Pancreas (tissue), 10 donors: ENCODE measurements around the gene GTF2I. TPM values are rescaled to one million over a fixed set of nuclear protein-coding genes. Genes with fewer than 3 reads are reported as not detected.
"Not testable (repeated sequence)": the region's sequence is repeated elsewhere in the genome, so short reads cannot be mapped to it uniquely, and the experiment has no call there.

Source experiments
- ATAC-seq, 4 donors: fragments of 200-7000 bp; cut with Tn5 transposase; one replicate each; pipeline versions ENCODE4 v1.8.0 to v1.9.1; 2020; ENCODE audit warnings: mild to moderate bottlenecking in 4 of 4, moderate library complexity in 4 of 4
- DNase-seq, 6 donors: peaks; one replicate each; pipeline ENCODE4 v3.0.0-alpha.2; 2020
- FAIRE-seq: peaks from 2 replicates; lab custom pipeline; 2012; peaks lifted over from hg19 to GRCh38; lab: Jason Lieb, UNC
- H3K27ac ChIP-seq, 4 donors: fragments of 200-600 bp; sonication (generic); 1 replicate in 3 of 4; 2 replicates in 1 of 4; pipeline versions ENCODE4 v1.5.0 to v1.8.0; 2020
- H3K27me3 ChIP-seq, 4 donors: fragments of 200-600 bp; one replicate each; pipeline ENCODE4 v1.8.0; 2021
- H3K36me3 ChIP-seq, 3 donors: fragments of 200-600 bp; sonication (generic) in 1 of 3; one replicate each; pipeline versions ENCODE4 v1.5.0 to v1.8.0; 2020 to 2021
- H3K4me1 ChIP-seq, 3 donors: fragments of 200-600 bp; one replicate each; pipeline ENCODE4 v1.8.0; 2021
- H3K4me3 ChIP-seq, 4 donors: fragments of 200-600 bp; sonication (generic) in 2 of 4; one replicate each; pipeline versions ENCODE4 v1.5.0 to v1.8.0; 2020 to 2021
- H3K9me3 ChIP-seq, 4 donors: fragments of 200-600 bp; one replicate each; pipeline ENCODE4 v1.8.0; 2021
- WGBS, 2 donors: extraction: QIAGEN DNeasy Blood & Tissue Kit; methylation state at CpG; one replicate each; pipeline ENCODE4 v1.1.7; 2013; 5-methylcytosine and 5-hydroxymethylcytosine counted together
- intact Hi-C, 3 donors: fragments of 100-400 bp; cut with DNase I; formaldehyde crosslinking; loops; one replicate each; pipeline versions ENCODE4 v1.11.1 to v1.14.2; 2022
- polyA plus RNA-seq, 2 donors: library from polyadenylated mRNA; stranded (reverse); fragments of 200-250 nt; gene quantifications; one replicate each; pipeline ENCODE4 v1.2.3, GENCODE V29; 2013
- total RNA-seq, 6 donors: library from RNA; stranded (reverse); fragmentation: NEBNext Ultra II Directional in 4 of 6; extraction: Animal tissue kit (Norgen Biotek cat#: 25700) in 4 of 6; gene quantifications; one replicate each; pipeline versions ENCODE4 v1.2.1 to v1.2.4, GENCODE V29; 2021 to 2023
- donor health status: healthy with polysubstance abuse.
- donor health status: DM: no; HTN: no; CAD: no; lungs with moderate emphysema.
- donor health status: DM: no; HTN: no; CAD: no.
- donor health status: control.
- donor health status: control.
- donor health status: Bipolar disorder and iron deficiency.
- donor health status: DM: yes; HTN: yes; CAD: no.
- donor health status: DM: no; HTN: no; CAD: no.
- donor health status: DM: no; HTN: no; CAD: no.
- donor health status: DM: yes; HTN: yes; CAD: no.

The GTF2I gene
- total and polyA plus RNA-seq, 8 donors: 40.5 to 159 (median 80.8) TPM

- 72 to 83% methylated on average over 9 to 12 of the region's 17 CpGs for WGBS, 2 donors
- H3K9me3 ChIP-seq, H3K36me3 ChIP-seq, H3K27ac ChIP-seq, H3K4me1 ChIP-seq, H3K4me3 ChIP-seq, intact Hi-C loops, H3K27me3 ChIP-seq, ATAC-seq, FAIRE-seq: not testable (repeated sequence)
- DNase-seq: peak in 1 of 6 donors; percentile 43
Measured at GRCh38 chr7:74779053-74779452, 121.5 kb downstream of the GTF2I start.

DNA sequence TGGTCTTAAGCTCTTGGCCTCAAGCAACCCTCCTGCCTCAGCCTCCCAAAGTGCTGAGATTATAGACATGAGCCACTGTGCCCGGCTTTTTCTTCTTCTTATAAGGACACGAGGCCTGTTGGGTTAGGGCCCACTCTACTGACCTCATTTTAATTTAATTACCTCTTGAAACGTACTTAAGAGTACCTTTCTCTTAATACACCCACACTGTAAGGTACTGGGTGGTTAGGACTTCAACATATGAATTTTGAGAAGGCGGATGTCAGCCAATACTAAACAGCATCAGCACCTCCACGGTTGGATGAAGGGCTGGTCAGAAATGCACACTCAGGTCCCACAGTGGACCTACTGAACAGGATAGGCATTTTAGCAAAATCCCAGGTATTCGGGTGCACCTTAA, 124.2 kb downstream of the GTF2I start:
- not testable (repeated sequence) for H3K4me3 ChIP-seq, ATAC-seq, FAIRE-seq

DNA sequence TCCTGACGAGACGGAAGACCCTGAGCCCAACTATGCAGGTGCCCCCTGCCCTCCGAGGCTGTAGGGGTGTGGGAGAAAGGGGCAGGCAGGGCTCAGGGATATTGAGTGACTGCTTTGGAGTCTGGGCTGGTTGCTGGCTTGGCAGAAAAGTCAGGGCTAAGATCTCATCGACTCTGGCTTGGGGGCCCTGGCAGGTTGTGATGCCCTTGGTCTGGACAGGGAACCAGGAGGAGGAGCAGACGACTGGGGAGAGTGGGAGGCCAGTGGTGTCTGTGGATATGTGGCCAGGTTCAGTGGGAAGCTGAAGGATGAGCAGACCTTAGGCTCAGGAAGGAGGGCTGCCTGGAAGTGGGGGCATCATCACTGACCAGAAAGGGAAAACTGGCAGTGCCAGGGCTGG, 126.1 kb downstream of the GTF2I start:
- FAIRE-seq, H3K27me3 ChIP-seq, ATAC-seq, H3K4me1 ChIP-seq, H3K36me3 ChIP-seq, DNase-seq, H3K9me3 ChIP-seq, H3K4me3 ChIP-seq, H3K27ac ChIP-seq, intact Hi-C loops: not testable (repeated sequence)
- 60 to 65% methylated on average over 2 to 5 of the region's 5 CpGs for WGBS, 2 donors

More for the DNA sequence above, 124.2 kb downstream of the GTF2I start:
- intact Hi-C loops, H3K27me3 ChIP-seq, H3K36me3 ChIP-seq, DNase-seq, H3K4me1 ChIP-seq, H3K27ac ChIP-seq, H3K9me3 ChIP-seq: not testable (repeated sequence)
- WGBS, 2 donors: 74 to 78% methylated on average over 3 of the region's 6 CpGs

DNA sequence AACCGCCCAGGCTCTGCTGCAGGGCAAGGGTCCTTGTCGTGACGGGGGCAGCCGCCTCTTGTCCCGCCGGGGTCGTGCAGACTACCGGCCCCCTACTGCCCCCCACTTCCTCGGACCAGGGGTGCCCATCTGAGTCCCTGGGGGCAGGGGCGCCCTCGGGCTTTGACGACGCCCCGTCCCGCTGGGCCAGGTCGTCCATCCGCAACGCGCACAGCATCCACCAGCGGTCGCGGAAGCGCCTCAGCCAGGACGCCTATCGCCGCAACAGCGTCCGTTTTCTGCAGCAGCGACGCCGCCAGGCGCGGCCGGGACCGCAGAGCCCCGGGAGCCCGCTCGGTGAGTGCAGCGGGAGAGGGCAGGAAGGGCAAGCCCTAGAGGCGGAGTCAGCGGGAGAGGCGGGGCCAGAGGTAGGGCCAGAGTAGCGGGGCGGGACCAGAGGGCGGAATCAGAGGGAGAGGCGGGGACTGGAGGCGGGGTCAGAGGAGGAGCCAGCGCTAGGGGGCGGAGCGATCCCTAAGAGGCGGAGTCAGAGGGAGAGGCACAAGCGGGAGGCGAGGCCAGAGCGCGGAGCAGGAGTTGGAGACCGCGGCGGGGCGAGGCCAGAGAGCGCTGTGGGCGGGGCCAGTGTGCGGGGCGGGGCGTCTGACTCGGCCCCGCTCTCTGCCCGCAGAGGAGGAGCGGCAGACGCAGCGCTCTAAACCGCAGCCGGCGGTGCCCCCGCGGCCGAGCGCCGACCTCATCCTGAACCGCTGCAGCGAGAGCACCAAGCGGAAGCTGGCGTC, 131.0 kb downstream of the GTF2I start:
- WGBS, 2 donors: 0 to 1% methylated on average over 5 to 44 of the region's 82 CpGs
- ATAC-seq (peak; percentile 94 to 98 (median 96)), DNase-seq (peak; percentile 92 to 99 (median 96)), FAIRE-seq (peak; percentile 56)
- H3K9me3 ChIP-seq, H3K27ac ChIP-seq, intact Hi-C loops, H3K36me3 ChIP-seq, H3K4me1 ChIP-seq, H3K27me3 ChIP-seq: not testable (repeated sequence)
- H3K4me3 ChIP-seq: peak overlapping the region in 1 of 4 donors; percentile 30

DNA sequence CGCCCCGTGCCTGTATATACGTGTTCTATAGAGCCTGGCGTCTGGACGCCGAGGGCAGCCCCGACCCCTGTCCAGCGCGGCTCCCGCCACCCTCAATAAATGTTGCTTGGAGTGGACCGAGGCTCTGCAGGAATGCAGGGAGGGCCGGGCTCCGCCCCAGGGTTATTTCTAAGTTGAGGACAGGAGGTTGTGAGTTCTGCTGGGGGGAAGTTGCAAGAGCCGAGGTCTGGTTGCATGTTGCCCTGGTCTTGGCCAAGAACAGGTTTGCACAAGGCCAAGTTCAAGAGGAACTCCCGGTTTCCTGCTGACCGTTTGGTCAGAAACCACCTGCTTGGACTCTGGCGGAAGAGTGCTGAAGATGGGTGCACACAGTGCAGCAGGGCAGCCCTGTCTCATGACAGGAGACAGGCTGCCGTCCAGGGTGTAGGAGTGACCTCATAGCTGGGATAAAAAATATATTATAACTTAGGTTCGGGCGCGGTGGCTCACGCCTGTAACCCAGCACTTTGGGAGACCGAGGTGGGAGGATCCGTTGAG, 131.8 kb downstream of the GTF2I start:
- DNase-seq, H3K4me3 ChIP-seq, H3K36me3 ChIP-seq, H3K9me3 ChIP-seq, H3K27me3 ChIP-seq, H3K27ac ChIP-seq, intact Hi-C loops, H3K4me1 ChIP-seq, FAIRE-seq: not testable (repeated sequence)
- WGBS, 2 donors: 0 to 12% methylated on average over 1 to 3 of the region's 24 CpGs
- ATAC-seq: peak; percentile 3 to 28 (median 14)

DNA sequence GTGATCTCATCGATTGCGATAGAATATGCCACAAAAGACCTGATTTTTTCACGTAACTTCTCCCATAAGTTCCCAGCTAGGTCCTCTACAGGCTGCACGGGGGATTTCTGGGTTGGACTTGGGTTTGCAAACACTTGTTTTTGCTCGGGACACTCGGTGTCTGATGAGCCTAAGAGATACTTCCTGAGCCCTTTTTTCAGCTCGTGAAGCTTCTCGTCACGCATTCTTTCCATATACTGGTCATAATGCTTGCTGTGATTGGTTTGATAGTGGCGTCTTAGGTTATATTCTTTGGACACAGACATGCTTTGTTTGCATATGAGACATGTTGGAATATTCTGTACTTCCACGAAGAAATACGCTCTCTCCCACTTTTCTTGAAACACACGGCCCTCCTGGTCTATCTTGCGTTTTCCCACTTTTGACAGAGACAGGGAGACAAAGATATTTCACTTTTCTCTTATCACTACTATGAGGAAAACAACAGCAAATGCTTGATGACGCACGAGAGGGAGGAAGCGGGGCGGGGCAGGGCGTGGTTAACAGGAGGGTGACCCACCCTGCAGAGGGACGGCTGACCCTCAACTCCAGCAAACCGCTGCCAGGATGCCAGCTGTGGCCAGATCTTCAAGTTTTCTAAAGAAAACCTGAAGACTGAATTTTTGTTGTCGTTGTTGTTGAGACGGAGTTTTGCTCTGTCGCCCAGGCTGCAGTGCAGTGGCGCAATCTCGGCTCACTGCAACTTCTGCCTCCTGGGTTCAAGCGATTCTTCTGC, 140.5 kb downstream of the GTF2I start:
- H3K27me3 ChIP-seq, intact Hi-C loops, H3K4me3 ChIP-seq, FAIRE-seq, H3K36me3 ChIP-seq, H3K4me1 ChIP-seq, DNase-seq, H3K27ac ChIP-seq, ATAC-seq, H3K9me3 ChIP-seq: not testable (repeated sequence)
- WGBS, 2 donors: 96 to 99% methylated on average over 10 to 14 of the region's 27 CpGs

DNA sequence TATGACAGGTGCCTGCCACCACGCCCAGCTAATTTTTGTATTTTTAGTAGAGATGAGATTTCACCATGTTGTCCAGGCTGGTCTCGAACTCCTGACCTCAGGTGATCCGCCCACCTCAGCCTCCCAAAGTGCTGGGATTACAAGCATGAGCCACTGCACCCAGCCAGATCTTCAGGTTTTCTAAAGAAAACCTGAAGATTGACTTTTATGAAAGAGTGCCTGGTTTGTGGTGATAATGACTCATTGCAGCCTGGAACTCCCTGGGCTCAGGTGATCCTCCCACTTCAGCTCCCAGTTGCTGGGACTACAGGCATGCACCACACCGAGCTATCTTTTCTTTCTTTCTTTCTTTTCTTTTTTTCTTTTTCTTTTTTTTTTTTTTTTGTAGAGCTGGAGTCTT, 141.1 kb downstream of the GTF2I start:
- H3K36me3 ChIP-seq, H3K4me1 ChIP-seq, DNase-seq, ATAC-seq, H3K27me3 ChIP-seq, intact Hi-C loops, H3K9me3 ChIP-seq, H3K4me3 ChIP-seq, FAIRE-seq, H3K27ac ChIP-seq: not testable (repeated sequence)
- 86 to 100% methylated on average over 1 of the region's 4 CpGs for WGBS, 2 donors

Other genes starting within 250 kb of the GTF2I start
- 10 to 100 TPM in 3 of 6 donors, 1 to 10 TPM in 3; 7.1 to 12.6 (median 9.9) TPM for gene GTF2IRD1, start 203.8 kb upstream of the GTF2I start, total RNA-seq
- gene GTF2IRD1, start 203.8 kb upstream of the GTF2I start, polyA plus RNA-seq: 10 to 100 TPM in 1 of 2 donors, 1 to 10 TPM in 1; 8.1 to 15.9 TPM
- 1 to 10 TPM in 3 of 6 donors, under 1 TPM in 2, not detected in 1; 0.32 to 4.6 (median 1.3) TPM for gene NCF1, start 116.3 kb downstream of the GTF2I start, total RNA-seq
- 1 to 10 TPM in 1 of 2 donors, under 1 TPM in 1; 0.99 to 1.1 TPM for gene NCF1, start 116.3 kb downstream of the GTF2I start, polyA plus RNA-seq
- gene GTF2IRD2, start 193.9 kb downstream of the GTF2I start, total RNA-seq: 10 to 100 TPM; 11.3 to 19.6 (median 15.8) TPM
- gene GTF2IRD2, start 193.9 kb downstream of the GTF2I start, polyA plus RNA-seq: 10 to 100 TPM; 19.0 to 19.5 TPM